Measurements from ENCODE around the gene LHX3. TPM values are rescaled to one million over a fixed set of nuclear protein-coding genes. Genes with fewer than 3 reads are reported as not detected.

Gene LHX3
- total RNA-seq, 4 donors from 2014 or later, result not detected

- peaks cover 12 to 54% (median 15%) of the 10 kb centered on the region in 3 donors for H3K4me1 ChIP-seq
- H3K27ac ChIP-seq, result no peak overlapping the region
- 0 to 1% methylated on average over 10 to 12 of the region's 16 CpGs for WGBS, 2 donors
- H3K9me3 ChIP-seq, result no peaks in the 10 kb centered on the region
- peaks cover 63 to 100% (median 75%) of the 10 kb centered on the region in 4 donors for H3K27me3 ChIP-seq
- no peak for TF ChIP-seq POLR2A (IDR thresholded peaks at IDR 0.05)
- no peak for TF ChIP-seq CTCF (IDR thresholded peaks at IDR 0.05)
- intact Hi-C loops (cut with DNase I), result no loop called here
- DNase-seq, result no peak
- H3K4me3 ChIP-seq, result no peak overlapping the region
- no peaks in the 10 kb centered on the region for H3K36me3 ChIP-seq
Observed at GRCh38 chr9:136196404-136197083, 8.4 kb downstream of the LHX3 start.

GRCh38 chr9:136194540-136194939 lies 10.4 kb downstream of the LHX3 start:
- Histone ChIP-seq H3K9me3 (no peaks in the 10 kb centered on the region), H3K27me3 (peaks cover 45 to 100% (median 62%) of the 10 kb centered on the region in 4 donors), H3K4me3 (no peak overlapping the region), H3K36me3 (no peaks in the 10 kb centered on the region), H3K4me1 (peaks cover 11 to 50% (median 14%) of the 10 kb centered on the region in 3 donors), H3K27ac (no peak overlapping the region)
- intact Hi-C loops (cut with DNase I), result no loop called here
- 6 to 18% methylated on average over 3 to 5 of the region's 5 CpGs for WGBS, 2 donors
- DNase-seq, result no peak
- TF ChIP-seq CTCF (IDR thresholded peaks at IDR 0.05) (no peak), POLR2A (IDR thresholded peaks at IDR 0.05) (no peak)

- H3K4me3 ChIP-seq, result no peak overlapping the region
- H3K27ac ChIP-seq, result no peak overlapping the region
- DNase-seq, result no peak
- TF ChIP-seq POLR2A (IDR thresholded peaks at IDR 0.05), result no peak
- no peak for TF ChIP-seq CTCF (IDR thresholded peaks at IDR 0.05)
- intact Hi-C loops (cut with DNase I), result no loop called here
- no peaks in the 10 kb centered on the region for H3K9me3 ChIP-seq
- H3K4me1 ChIP-seq, result peaks cover 7 to 44% (median 9%) of the 10 kb centered on the region in 3 donors
- WGBS, 2 donors, result 0 to 18% methylated on average over 4 to 9 of the region's 45 CpGs
- peaks cover 43 to 100% (median 58%) of the 10 kb centered on the region in 4 donors for H3K27me3 ChIP-seq
- no peaks in the 10 kb centered on the region for H3K36me3 ChIP-seq
Observed at GRCh38 chr9:136193891-136194279, 11.0 kb downstream of the LHX3 start.

GRCh38 chr9:136193127-136193890 lies 11.6 kb downstream of the LHX3 start:
- Histone ChIP-seq H3K9me3 (no peaks in the 10 kb centered on the region), H3K27me3 (peaks cover 39 to 100% (median 54%) of the 10 kb centered on the region in 4 donors)
- no CpG with 5 or more reads among the region's 96 CpGs for WGBS, 2 donors

More at GRCh38 chr9:136193127-136193890, 11.6 kb downstream of the LHX3 start:
- Histone ChIP-seq H3K27ac (no peak overlapping the region), H3K36me3 (no peaks in the 10 kb centered on the region), H3K4me1 (peaks cover 2 to 38% (median 4%) of the 10 kb centered on the region in 3 donors), H3K4me3 (no peak overlapping the region)
- intact Hi-C loops (cut with DNase I), result no loop called here
- no peak for DNase-seq
- TF ChIP-seq CTCF (IDR thresholded peaks at IDR 0.05) (no peak), POLR2A (IDR thresholded peaks at IDR 0.05) (no peak)
